CD4-positive, alpha-beta T cell treated with Interleukin-2 at 100 ng/mL for 4 hours (primary cell): ENCODE results near the gene WDFY1.

Source experiments
- DNase-seq: peaks from one replicate; pipeline ENCODE4 v3.0.0-alpha.2; 2020; ENCODE audit warnings: low spot score

The WDFY1 gene, protein sequence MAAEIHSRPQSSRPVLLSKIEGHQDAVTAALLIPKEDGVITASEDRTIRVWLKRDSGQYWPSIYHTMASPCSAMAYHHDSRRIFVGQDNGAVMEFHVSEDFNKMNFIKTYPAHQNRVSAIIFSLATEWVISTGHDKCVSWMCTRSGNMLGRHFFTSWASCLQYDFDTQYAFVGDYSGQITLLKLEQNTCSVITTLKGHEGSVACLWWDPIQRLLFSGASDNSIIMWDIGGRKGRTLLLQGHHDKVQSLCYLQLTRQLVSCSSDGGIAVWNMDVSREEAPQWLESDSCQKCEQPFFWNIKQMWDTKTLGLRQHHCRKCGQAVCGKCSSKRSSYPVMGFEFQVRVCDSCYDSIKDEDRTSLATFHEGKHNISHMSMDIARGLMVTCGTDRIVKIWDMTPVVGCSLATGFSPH

DNA sequence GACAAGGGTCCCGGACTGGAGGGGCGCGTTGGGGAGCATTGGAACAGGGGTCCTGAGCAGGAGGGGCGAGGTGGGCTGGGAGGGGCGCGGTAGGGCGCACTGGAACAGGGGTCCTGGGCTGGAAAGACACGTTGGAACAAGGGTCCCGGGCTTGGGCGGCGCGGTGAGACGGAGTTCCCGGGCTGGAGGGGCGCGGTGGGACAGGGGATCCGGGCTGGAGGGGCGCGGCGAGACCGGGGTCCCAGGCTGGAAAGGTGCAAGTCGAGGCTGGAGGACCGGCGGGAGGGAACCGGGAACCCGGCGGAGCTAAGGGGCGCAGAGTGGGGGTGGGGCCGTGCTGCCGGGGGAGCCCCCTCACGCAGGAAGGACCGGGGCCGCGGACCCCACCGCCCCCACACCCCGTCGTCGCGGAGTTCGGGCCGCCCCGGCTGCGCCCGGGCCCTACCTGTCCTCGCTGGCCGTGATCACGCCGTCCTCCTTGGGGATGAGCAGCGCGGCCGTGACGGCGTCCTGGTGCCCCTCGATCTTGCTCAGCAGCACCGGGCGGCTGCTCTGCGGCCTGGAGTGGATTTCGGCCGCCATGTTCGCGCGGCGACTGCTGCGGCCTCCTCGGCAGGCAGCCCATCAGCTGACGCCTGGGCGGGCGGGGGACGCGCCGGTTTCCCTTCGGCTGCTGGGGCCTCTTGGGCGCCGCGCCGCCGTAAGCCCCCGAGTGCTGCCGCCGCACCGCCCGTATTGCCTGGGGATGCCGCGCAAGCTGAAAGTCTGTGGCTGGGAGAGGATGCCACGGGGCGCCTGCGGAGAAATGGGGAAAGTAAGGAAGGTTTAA lies at the start of gene WDFY1:
Gene WDFY1, minus strand, starts transcription at position 633 of the 829 bp plus-strand sequence. Its CDS starts 51 bp downstream, at position 582.
- peak; percentile 79 for DNase-seq

DNA sequence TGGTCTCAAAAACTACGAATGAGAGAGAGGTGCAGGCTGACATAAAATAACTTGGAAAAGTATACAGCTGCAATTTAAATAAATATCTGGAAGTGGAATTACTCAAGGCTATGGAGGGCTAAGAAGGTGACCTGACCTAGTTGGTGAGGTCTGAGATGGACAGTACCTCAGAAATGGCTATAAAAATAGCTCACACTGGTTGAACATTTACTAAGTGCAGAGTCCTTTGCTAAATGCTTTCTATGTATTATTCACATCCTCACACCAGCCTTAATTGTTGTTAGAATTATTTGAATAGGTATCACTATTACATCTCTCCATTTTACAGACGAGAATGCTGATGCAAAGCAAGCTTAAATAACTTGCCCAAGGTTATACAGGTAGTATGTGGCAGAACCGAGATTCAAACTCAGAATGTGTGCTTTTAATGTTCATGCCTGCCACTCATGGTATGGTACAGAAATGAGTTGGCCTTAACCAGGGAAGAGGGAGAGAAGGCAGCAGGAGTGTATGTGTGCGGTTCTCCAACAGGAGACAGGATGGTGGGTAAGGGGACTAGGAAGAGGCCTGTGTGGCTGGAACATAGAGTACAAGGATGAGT lies 49.5 kb upstream of the WDFY1 start:
- no peak for DNase-seq

DNA sequence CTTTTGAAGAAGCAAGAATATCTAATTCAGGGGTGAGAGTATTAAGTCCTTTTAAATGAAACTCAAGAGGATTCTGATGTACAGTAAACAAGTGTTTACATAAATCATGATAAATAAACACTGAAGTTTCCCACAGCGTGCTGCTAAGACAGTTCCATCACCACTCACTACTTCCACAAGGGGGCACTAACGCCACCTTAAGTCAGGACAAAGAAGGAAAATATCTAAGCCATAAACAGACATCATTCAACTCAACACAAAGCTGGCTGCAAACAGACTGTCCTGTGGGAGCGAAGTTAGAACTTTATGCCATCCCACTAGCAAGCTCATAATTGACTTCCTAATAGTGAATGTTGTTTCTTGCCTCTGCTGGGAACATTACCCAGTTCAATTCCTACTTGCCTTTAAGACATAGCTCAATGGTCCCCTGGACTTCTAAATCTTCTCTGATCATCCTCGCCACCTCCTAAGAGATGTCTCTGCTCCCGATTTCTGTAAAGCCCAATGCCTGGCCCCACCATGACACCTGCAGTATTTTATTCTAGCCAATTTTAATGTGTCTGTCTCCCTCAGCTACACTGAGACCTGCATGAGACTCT lies 48.6 kb upstream of the WDFY1 start:
- peak; percentile 68 for DNase-seq

DNA sequence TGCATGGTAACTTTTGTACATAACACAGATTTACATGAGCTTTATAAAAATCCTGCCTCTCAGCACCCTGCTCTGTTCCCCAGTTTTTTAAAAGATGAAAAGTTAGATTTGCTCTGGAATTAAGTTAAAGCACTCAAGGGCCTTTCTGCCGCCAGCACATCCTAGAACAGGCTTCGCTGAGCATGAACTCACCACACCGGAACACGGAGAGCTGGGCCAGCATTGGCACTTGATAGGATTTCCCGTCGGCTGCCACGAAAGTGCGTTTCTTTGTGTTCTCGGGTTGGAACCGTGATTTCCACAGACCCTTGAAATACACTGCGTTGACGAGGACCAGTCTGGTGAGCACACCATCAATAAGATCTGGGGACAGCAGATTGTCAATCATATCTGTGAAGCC lies 46.5 kb upstream of the WDFY1 start:
- no peak for DNase-seq

DNA sequence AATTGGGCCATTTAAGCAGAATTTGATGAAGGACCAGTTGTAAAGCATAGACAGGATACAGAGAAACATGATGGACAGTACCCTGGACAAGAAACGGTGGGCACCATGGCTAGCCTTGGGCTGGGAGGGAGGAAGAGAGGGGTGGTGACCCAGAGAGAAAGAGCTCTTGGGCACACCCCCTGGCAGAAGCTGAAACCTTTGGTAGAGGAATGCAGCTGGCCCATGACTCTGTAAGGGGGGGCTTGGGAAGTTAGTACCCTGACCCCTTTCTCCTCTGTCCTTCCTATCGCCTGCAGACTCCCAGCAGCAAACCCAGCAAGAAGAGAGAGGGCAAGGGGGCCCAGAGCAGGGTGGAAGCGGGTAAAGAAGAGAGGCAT lies 44.7 kb upstream of the WDFY1 start:
- no peak for DNase-seq

DNA sequence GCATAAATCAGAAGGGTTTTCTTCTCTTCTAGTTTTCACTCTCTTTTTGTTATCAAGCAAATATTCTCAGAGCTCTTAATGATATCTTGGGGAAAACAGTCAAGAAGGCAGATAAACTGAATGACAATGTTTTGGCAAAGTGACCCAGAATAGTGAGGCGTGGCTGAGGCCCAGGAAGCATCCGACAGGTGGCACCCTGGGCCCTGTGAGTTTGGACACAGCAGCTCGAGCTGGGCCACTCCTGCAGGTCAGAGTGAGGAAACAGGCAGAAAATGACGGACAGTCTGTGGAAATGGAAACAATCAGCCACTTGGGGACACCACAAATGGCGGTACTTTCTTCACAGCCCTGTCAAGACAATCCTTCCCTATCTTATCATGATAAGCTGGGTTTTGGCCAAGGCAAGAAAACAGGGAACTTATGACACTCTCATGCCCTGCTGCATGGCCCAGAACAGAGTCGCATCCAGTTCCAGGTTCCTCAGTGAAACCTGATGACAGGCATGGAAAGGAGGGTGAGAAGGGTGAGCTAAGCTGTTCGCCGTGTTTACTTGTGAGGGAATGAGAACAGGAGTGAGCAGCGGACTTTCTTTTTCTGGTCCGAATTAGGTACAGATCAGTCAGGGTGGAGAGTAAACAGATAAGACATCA lies 44.2 kb upstream of the WDFY1 start:
- no peak for DNase-seq

DNA sequence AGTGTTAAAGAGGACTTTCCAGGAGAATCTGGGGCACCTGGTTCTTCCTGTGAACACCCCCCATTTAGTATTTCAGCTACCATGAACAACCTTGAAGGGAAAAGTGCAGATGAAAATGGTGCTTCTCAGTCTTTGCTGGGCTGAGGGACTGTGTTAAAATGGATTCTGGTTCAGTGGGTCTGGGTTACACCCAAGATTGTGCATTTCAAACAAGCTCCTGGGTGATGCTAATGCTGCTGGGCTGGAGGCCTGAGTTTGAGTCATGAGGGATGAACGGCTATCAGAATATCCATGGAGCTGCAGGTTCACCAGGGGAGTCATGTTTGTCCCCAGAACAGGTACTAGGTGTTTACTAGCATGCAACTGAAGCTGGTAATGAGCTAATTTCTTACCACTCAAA lies 36.1 kb upstream of the WDFY1 start:
- DNase-seq: no peak

DNA sequence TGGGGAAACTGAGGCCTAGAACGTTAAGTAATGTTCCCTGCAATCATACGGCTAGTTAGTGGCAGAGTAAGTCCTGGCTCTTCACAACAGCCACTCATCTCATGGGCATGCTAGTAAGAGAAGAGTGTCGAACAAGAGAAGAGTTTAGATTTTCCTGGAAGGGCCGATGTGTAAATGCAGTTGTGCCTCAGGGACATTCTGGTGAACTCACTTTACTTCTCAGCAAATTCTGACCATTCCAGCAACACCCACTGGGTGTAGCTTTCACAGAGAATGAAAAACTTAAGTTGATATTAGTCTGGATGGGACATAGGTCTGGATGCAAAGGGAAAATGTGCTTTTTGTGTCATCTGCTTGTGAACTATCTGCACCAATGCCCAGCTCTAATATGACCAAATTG lies 35.7 kb upstream of the WDFY1 start:
- DNase-seq: no peak

DNA sequence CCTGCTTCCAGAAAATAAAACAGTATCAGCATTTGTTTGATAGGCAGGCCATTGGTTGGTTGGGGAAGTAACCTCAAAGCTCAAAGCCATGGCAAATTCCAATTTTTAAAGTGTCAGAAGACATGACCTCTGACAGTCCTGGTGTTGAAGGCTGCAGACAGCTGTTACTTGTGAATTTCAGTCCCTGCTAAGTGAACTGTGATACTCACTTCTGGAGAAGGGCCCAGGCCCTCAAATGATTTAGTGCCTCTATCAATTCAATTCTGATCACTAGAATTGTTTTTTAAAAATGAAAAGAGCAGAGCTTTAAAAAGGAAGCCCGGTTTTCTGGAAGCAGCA lies 35.2 kb upstream of the WDFY1 start:
- DNase-seq: no peak

DNA sequence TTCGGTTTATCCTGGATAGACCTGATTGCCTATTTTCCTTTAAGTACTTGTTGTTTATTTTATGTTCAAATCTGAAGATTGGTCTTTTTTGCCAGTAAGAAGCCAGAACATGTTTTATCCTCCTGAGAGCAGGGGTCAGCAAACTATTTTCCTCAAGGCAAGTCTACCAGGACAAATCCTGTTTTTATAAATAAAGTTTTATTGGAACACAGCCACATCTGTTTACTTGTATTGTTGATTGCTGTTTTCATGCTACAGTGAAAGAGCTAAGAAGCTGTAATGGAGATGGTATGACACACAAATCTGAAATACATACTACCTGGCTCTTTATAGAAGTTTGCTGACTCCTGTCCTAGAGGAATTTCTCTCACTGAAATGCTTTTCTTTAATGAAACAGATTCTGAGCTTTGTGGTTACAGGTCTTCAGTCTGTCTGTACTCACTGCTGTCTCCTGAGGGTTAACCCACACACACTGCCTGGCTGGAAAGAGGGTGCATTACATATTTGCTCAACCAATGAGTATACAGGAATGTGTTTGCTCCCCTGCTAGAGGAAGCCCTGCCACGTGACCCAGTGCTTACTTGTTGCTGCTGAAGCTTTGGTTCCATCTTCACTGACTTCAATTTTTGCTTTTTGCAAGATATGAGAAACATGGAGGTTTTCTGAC lies 34.7 kb upstream of the WDFY1 start:
- DNase-seq: no peak

DNA sequence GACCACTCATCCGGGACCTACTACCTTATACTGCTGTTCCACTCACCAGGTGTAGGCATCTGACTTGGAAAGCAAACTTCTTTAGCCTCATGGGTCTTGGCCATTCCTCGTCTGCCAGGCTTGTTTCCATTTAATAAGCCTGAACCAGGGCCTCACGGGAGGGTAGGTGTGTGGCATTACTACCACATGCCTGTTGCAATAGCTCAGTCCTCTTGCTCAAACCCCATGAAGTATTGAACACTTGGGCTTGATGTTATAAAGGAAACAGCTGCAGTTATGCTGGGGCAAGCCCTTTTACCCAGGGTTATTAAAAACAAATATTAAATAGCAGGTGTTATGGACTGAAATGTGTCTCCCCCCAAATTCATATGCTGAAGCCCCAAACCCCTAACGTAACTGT lies 33.3 kb upstream of the WDFY1 start:
- DNase-seq: no peak

DNA sequence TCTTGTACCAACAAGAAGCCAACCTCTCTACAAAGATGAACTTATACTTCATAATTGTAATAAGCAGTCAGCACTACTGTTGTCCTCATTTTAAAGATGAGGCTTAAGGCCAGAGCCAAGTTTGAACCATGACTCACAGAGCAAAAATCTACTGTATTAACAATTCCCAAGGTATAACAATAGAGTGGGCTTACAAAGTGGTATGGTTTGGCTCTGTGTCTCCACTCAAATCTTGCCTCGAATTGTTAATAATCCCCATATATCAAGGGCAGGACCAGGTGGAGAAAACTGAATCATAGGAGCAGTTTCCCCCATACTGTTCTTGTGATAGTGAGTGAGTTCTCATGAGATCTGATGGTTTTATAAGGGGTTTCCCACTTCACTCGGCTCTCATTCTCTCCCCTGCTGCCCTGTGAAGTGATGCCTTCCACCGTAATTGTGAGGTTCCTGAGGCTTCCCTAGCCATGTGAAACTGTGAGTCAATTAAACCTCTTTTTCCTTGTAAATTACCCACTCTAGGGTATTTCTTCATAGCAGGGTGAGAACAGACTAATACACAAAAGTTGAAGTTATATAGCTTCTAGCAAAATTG lies 31.6 kb upstream of the WDFY1 start:
- DNase-seq: no peak

DNA sequence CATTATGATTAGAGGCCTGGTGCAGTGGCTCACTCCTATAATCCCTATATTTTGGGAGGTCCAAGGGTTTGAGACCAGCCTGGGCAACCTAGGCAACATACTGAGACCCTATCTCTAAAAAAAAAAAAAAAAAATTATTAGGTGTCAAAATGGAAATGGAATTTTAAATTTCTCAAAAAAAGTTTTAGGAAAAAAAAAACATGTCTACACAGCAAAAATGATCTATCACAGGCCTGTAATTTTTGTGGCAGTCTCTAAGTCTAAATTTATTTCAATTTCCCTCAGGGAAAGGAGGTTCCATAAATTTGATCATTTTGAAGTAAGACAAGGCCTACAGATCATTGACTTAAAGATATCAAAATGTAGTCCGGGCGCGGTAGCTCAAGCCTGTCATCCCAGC lies 28.5 kb upstream of the WDFY1 start:
- no peak for DNase-seq

DNA sequence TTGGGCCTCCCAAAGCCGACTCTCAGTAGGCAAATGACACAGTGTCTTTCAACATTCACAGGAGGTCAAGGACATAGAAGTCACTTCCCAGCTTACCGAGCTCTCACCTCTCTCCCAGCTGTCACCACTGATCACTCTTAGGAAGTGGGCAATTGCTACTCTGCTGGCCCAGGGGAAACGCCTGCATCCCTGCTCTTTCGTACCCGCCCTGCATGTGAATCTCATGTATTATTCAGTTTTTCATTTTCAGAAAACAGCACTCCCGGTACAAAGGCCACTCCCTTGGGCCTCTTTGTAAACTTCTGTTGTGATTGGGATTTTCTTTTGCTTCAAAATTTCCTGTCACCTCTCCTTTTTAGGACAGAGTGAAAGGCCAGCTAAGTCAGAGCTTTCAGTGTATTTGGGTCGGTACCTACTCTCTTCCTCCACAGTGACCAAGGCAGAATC lies 27.5 kb upstream of the WDFY1 start:
- DNase-seq: no peak

DNA sequence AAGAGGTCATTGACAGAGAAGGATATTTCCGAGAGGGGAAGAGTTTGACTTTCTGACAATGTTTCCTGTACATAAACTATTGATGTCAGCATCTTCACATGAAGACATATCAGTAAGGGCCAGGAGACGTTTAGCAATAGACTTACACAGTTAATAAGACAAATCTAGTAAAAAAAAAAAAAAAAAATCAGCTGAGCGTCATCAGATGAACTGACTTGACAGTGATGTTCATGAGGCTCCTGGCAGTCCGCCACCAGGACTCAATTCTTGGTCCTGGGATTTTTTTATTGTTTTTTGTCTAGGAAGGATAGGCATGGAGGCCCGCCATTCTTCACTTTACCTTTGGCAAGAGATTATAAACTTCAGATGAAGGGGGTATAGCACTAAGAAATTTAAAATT lies 26.6 kb upstream of the WDFY1 start:
- no peak for DNase-seq

DNA sequence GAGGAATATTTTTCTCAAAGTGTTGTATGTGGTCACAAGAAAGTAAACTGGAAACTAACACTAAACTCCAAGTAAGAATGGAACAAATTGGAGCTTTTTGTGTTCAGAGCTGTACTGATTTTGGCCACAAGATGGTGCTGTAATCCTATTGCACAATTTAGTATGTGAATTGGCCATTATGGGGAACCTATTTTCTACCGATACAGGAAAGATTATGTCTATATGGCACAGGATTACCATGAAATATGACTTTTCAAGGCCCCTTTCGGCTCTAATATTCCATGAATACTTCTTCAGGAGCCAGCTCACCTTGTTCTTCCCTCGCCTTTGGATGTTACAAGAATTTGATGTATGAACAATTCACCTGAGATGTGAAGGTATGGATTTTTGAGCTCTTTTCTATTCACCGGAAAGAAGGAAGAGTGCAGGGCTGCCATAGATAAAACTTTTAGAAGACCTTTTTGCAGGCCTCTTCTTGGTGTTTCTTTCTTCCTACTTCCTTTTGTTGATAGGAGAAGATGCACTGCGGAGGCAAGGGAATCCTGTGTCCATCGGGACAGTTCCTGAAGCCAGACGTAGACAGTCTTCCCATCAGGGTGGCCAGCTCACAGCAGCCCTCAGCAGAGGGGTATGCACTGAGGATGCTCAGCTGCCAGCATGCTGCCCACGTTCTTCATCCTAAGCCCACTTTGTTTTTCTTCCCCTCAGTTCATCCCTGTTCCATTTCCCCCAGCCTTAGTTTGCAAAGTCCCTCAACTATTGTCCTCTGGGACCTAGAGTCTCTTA lies 25.4 kb upstream of the WDFY1 start:
- peak; percentile 77 for DNase-seq

DNA sequence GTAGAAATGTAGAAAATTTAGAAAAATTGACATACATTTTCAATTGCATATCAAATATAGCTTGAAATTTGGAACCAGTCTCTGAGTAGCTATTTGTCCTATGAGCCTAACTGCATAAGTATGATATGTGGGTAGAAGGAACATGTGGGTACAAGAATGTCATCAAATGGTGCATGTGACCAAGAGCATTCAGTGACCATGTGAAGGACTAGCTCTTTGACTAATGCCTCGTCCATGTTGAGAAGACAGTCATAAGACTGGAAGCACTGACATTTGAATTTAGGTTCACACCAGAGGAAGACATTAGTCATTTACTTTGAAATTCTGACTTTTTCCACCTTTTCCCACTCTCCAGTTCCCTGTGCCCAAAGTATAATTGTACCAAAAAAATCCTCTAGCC lies 24.7 kb upstream of the WDFY1 start:
- no peak for DNase-seq

DNA sequence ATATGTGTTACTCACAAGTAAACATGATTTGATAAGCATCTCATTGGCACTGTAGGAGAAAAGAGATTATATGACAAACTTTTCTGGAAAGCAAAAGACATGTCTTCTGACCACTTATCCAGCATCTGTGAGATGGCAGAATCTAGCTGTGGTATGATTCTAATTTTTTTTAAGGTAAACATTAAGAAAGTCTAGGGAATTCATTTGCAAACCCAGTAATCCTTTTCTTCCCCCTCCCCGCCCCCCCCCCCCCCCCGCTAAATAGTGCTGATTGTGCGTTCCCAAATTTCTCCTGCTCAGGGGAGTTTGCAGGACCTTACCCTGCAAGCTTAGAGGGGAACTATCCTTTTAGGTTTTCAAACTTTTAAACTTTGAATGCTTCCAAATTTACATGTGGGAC lies 24.2 kb upstream of the WDFY1 start:
- no peak for DNase-seq

DNA sequence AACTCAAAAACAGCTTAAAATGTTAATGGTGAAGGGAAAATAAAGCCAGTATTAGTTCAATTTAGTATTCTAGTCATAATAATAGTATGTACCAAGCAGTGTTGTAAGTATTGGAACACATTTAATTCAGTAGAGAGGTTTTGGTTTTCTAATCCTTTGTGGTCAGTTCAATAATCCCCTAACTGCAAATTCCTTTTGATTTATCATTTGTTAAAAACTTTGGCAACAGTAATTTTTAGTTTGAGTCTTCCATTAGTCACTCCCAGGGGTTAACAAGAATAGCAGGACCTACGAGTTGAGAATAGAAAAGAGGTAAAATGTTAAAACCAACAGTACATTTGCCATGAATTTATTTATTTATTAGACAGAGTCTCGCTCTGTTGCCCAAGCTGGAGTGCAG lies 22.8 kb upstream of the WDFY1 start:
- DNase-seq: no peak

DNA sequence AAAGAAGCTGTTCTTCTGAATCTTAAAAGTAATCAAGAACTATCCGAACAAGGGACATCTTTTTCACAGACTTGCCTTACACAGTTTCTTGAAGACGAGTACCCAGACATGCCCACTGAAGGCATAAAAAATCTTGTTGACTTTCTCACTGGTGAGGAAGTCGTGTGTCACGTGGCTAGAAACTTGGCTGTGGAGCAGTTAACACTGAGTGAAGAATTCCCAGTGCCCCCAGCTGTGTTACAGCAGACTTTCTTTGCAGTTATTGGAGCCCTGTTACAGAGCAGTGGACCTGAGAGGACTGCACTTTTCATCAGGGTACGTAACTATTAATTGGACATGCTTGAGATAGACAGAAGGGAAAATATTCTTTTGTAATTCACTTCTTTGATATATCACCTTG lies 14.6 kb upstream of the WDFY1 start:
- DNase-seq: no peak
